Neuronal stem cell (in vitro differentiated cells): ENCODE measurements around the gene GRK6.

Experiments used
- DNase-seq: peaks from one replicate; pipeline ENCODE4 v3.0.0-alpha.2; 2013; ENCODE audit warnings: low spot score
- H2AFZ ChIP-seq: one replicate; pipeline ENCODE4 v1.6.1; 2013; ENCODE audit warnings: mild to moderate bottlenecking, low read length, inconsistent platforms
- H2AK5ac ChIP-seq: 2 replicates; pipeline ENCODE4 v1.6.1; 2013; ENCODE audit warnings: low read depth, mild to moderate bottlenecking, inconsistent platforms, low read length, moderate library complexity, mixed read lengths
- H2BK120ac ChIP-seq: 2 replicates; pipeline ENCODE4 v1.6.1; 2013; ENCODE audit warnings: low read depth, mild to moderate bottlenecking, inconsistent platforms, low read length, moderate library complexity, mixed read lengths
- H2BK12ac ChIP-seq: one replicate; pipeline ENCODE4 v1.6.1; 2013; ENCODE audit warnings: low read length, inconsistent platforms
- H2BK15ac ChIP-seq: 2 replicates; pipeline ENCODE4 v1.6.1; 2013; ENCODE audit warnings: mild to moderate bottlenecking, low read length, inconsistent platforms, mixed read lengths
- H2BK5ac ChIP-seq: one replicate; pipeline ENCODE4 v1.6.1; 2013; ENCODE audit warnings: inconsistent platforms, mild to moderate bottlenecking, low read length, moderate library complexity
- H3K14ac ChIP-seq: one replicate; pipeline ENCODE4 v1.6.1; 2013; ENCODE audit warnings: low read length, inconsistent platforms
- H3K18ac ChIP-seq: 2 replicates; pipeline ENCODE4 v1.6.1; 2013; ENCODE audit warnings: low read length, inconsistent platforms
- H3K23ac ChIP-seq: 2 replicates; pipeline ENCODE4 v1.6.1; 2013; ENCODE audit warnings: low read depth, mild to moderate bottlenecking, mixed read lengths, low read length, inconsistent platforms; ENCODE audit not compliant: poor library complexity
- H3K27ac ChIP-seq: replicated peaks from 3 replicates; pipeline ENCODE4 v1.5.1; 2013; ENCODE audit warnings: low read length, inconsistent platforms
- H3K27me3 ChIP-seq, 3 experiments: 2 replicates each; pipeline ENCODE4 v1.6.1; 2013; ENCODE audit warnings: low read length in 3 of 3, mild to moderate bottlenecking in 2 of 3, inconsistent platforms in 1 of 3, low read depth in 1 of 3, mixed read lengths in 1 of 3, moderate library complexity in 1 of 3; ENCODE audit not compliant: control insufficient read depth in 3 of 3, insufficient read depth in 3 of 3
- H3K36me3 ChIP-seq, 2 donors: replicated peaks in 1 of 2; 2 replicates each; pipeline ENCODE4 v1.6.1; 2013; ENCODE audit warnings: low read length in 2 of 2; ENCODE audit not compliant: control insufficient read depth in 2 of 2, insufficient read depth in 2 of 2
- H3K4ac ChIP-seq: 2 replicates; pipeline ENCODE4 v1.6.1; 2013; ENCODE audit warnings: inconsistent platforms, mild to moderate bottlenecking, low read length, moderate library complexity
- H3K4me1 ChIP-seq, 2 donors: 1 replicate in 1 of 2; 2 replicates in 1 of 2; pipeline ENCODE4 v1.6.1; 2013; ENCODE audit warnings: low read length in 2 of 2, low read depth in 1 of 2; ENCODE audit not compliant: control insufficient read depth in 2 of 2, insufficient read depth in 1 of 2
- H3K4me2 ChIP-seq: one replicate; pipeline ENCODE4 v1.6.1; 2013; ENCODE audit warnings: mild to moderate bottlenecking, low read length, inconsistent platforms; ENCODE audit not compliant: insufficient read depth, poor library complexity, severe bottlenecking
- H3K4me3 ChIP-seq, 2 donors: 2 replicates each; pipeline ENCODE4 v1.5.1; 2013; ENCODE audit warnings: low read length in 2 of 2, mild to moderate bottlenecking in 2 of 2, inconsistent platforms in 1 of 2, moderate library complexity in 1 of 2
- H3K79me1 ChIP-seq: one replicate; pipeline ENCODE4 v1.6.1; 2013; ENCODE audit warnings: low read depth, mild to moderate bottlenecking, inconsistent platforms, low read length, moderate library complexity
- H3K9ac ChIP-seq: one replicate; pipeline ENCODE4 v1.6.1; 2013; ENCODE audit warnings: mild to moderate bottlenecking, low read depth, low read length, inconsistent platforms; ENCODE audit not compliant: poor library complexity
- H3K9me3 ChIP-seq, 2 donors: replicated peaks in 1 of 2; 2 replicates each; pipeline versions ENCODE3 to v1.6.1; 2013; ENCODE audit warnings: low read length in 2 of 2, mild to moderate bottlenecking in 2 of 2, inconsistent platforms in 1 of 2, low read depth in 1 of 2, mixed read lengths in 1 of 2, moderate library complexity in 1 of 2; ENCODE audit not compliant: control insufficient read depth in 2 of 2, insufficient read depth in 1 of 2
- H4K8ac ChIP-seq: one replicate; pipeline ENCODE4 v1.6.1; 2013; ENCODE audit warnings: low read depth, mild to moderate bottlenecking, inconsistent platforms, low read length, moderate library complexity
- H4K91ac ChIP-seq: one replicate; pipeline ENCODE4 v1.6.1; 2013; ENCODE audit warnings: low read length, low read depth, mild to moderate bottlenecking, inconsistent platforms; ENCODE audit not compliant: poor library complexity
- WGBS, 2 donors: extraction: QIAGEN DNeasy Blood & Tissue Kit; methylation state at CpG; one replicate each; pipeline ENCODE4 v1.1.7; 2013; ENCODE audit warnings: missing lambda C conversion rate in 2 of 2, mixed read lengths in 1 of 2; ENCODE audit not compliant: insufficient read length in 2 of 2, insufficient replicate concordance in 1 of 2; ENCODE audit errors: extremely low coverage in 2 of 2; 5-methylcytosine and 5-hydroxymethylcytosine counted together

Gene GRK6

GRCh38 chr5:177380805-177381126 lies 45.7 kb upstream of the GRK6 start:
- Histone ChIP-seq H2AFZ (no peak overlapping the region), H3K79me1 (no peaks in the 10 kb centered on the region), H3K27me3 (peaks cover 0 to 32% (median 2%) of the 10 kb centered on the region in 3 experiments), H3K4me2 (no peak overlapping the region), H3K36me3 (no peaks in the 10 kb centered on the region), H3K4ac (no peak overlapping the region), H3K27ac (no peak overlapping the region), H4K8ac (no peak overlapping the region), H2BK15ac (no peak overlapping the region), H2AK5ac (no peak overlapping the region), H3K23ac (no peak overlapping the region), H4K91ac (no peak overlapping the region), H3K14ac (no peak overlapping the region), H3K4me3 (no peak overlapping the region), H2BK12ac (no peak overlapping the region), H3K4me1 (peaks cover 0 to 3% of the 10 kb centered on the region in 2 donors), H3K9ac (no peak overlapping the region), H3K18ac (no peak overlapping the region), H3K9me3 (no peaks in the 10 kb centered on the region), H2BK5ac (no peak overlapping the region), H2BK120ac (no peak overlapping the region)
- no CpG with 5 or more reads among the region's 6 CpGs for WGBS, 2 donors
- DNase-seq = no peak

DNA sequence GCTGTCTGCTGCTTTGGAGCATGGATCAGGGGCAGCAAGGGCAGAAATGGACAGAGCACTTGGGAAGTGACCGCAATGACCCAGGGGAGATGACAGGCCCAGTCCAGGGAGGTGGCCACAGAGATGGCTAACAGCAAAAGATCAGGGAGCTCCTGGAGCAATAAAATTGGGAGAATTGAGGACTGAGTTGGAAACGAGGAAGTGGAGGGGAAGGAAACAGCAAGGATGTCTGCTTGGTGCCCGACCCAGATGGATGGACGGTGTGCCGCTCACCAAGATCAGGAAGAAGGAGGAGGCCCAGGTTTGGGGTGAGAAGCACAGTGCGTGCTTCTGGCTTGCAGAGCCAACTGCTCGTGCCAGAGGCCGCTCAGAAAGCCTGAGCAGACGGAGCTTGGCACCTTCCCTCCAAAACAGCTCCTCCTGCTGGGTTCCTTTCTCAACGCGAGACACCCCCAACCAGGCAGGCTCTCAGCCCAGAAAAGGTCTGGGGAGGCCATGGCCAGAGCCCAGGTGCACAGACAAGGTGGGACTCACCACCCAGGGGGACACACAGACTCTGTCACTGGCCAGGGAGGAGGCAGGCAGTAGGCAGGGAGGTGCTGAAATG lies 44.0 kb upstream of the GRK6 start:
- H3K27ac ChIP-seq = no peak overlapping the region
- no peak overlapping the region for H2BK12ac ChIP-seq
- no peak overlapping the region for H3K4me3 ChIP-seq
- peak overlapping the region; percentile 21 for H4K8ac ChIP-seq
- H4K91ac ChIP-seq = peak overlapping the region; percentile 94
- H2BK5ac ChIP-seq = no peak overlapping the region
- no peaks in the 10 kb centered on the region for H3K79me1 ChIP-seq
- no peak overlapping the region for H3K4ac ChIP-seq
- H3K18ac ChIP-seq = peak overlapping the region; percentile 82
- H3K36me3 ChIP-seq = no peaks in the 10 kb centered on the region
- peak overlapping the region; percentile 6 for H2AFZ ChIP-seq
- no peak overlapping the region for H3K4me2 ChIP-seq
- H2AK5ac ChIP-seq = peak overlapping the region; percentile 68
- H3K14ac ChIP-seq = no peak overlapping the region
- WGBS, 2 donors = no CpG with 5 or more reads among the region's 11 CpGs
- H3K9me3 ChIP-seq = no peaks in the 10 kb centered on the region
- no peak for DNase-seq
- peak overlapping the region; percentile 75 for H3K23ac ChIP-seq
- no peak overlapping the region for H2BK120ac ChIP-seq
- peak overlapping the region; percentile 54 for H3K9ac ChIP-seq
- peaks cover 0 to 3% of the 10 kb centered on the region in 2 donors for H3K4me1 ChIP-seq
- peak overlapping the region; percentile 37 for H2BK15ac ChIP-seq
- H3K27me3 ChIP-seq = peaks cover 0 to 44% (median 2%) of the 10 kb centered on the region in 3 experiments

DNA sequence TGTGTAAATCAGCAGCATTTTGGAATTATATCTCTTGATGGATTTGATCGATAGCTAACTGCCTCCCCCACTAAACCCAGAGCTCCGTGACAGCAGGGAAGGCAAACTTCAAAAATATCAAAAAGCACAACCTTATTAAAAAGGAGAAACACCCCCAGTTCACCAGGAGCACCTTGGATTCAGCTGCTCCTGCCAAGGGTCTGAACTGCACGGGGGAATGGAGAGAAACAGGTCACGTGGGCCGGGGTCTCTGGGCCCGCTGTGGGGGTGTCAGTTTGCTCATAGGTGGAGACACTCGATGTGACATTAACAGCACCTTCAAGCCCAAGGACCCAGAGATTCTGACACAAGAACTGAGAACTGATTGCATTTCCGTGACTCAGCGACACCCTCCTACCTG lies 43.3 kb upstream of the GRK6 start:
- H3K79me1 ChIP-seq = no peaks in the 10 kb centered on the region
- H2BK120ac ChIP-seq = no peak overlapping the region
- no peaks in the 10 kb centered on the region for H3K9me3 ChIP-seq
- H3K4me1 ChIP-seq = peaks cover 0 to 3% of the 10 kb centered on the region in 2 donors
- H4K8ac ChIP-seq = no peak overlapping the region
- H3K4me2 ChIP-seq = no peak overlapping the region
- H3K27ac ChIP-seq = no peak overlapping the region
- no peak overlapping the region for H3K4me3 ChIP-seq
- H3K23ac ChIP-seq = no peak overlapping the region
- H3K14ac ChIP-seq = no peak overlapping the region
- no peak overlapping the region for H4K91ac ChIP-seq
- H3K9ac ChIP-seq = no peak overlapping the region
- peaks cover 0 to 46% (median 2%) of the 10 kb centered on the region in 3 experiments for H3K27me3 ChIP-seq
- H2BK12ac ChIP-seq = no peak overlapping the region
- H2AK5ac ChIP-seq = peak overlapping the region; percentile 83
- H2BK5ac ChIP-seq = peak overlapping the region; percentile 39
- H2BK15ac ChIP-seq = no peak overlapping the region
- no peak overlapping the region for H2AFZ ChIP-seq
- no peaks in the 10 kb centered on the region for H3K36me3 ChIP-seq
- no CpG with 5 or more reads among the region's 9 CpGs for WGBS, 2 donors
- no peak for DNase-seq
- H3K18ac ChIP-seq = no peak overlapping the region
- no peak overlapping the region for H3K4ac ChIP-seq

- no CpG with 5 or more reads among the region's 4 CpGs for WGBS, 2 donors
- peaks cover 3 to 5% of the 10 kb centered on the region in 2 donors for H3K4me1 ChIP-seq
- H2AK5ac ChIP-seq = peak within 1 kb of the TSS; percentile 83
- H3K36me3 ChIP-seq = no peaks in the 10 kb centered on the region
- no peak for DNase-seq
- no peak within 1 kb of the TSS for H2AFZ ChIP-seq
- H2BK5ac ChIP-seq = peak within 1 kb of the TSS; percentile 39
- no peaks in the 10 kb centered on the region for H3K9me3 ChIP-seq
- H2BK12ac ChIP-seq = no peak within 1 kb of the TSS
- H3K9ac ChIP-seq = no peak within 1 kb of the TSS
- no peak within 1 kb of the TSS for H3K18ac ChIP-seq
- H3K27ac ChIP-seq = no peak within 1 kb of the TSS
- H4K91ac ChIP-seq = no peak within 1 kb of the TSS
- H3K4ac ChIP-seq = no peak within 1 kb of the TSS
- no peak within 1 kb of the TSS for H3K4me2 ChIP-seq
- H2BK120ac ChIP-seq = no peak within 1 kb of the TSS
- no peak within 1 kb of the TSS for H3K23ac ChIP-seq
- H3K79me1 ChIP-seq = no peaks in the 10 kb centered on the region
- no peak within 1 kb of the TSS for H3K4me3 ChIP-seq
- no peak within 1 kb of the TSS for H2BK15ac ChIP-seq
- H3K27me3 ChIP-seq = peaks cover 0 to 55% (median 2%) of the 10 kb centered on the region in 3 experiments
- H4K8ac ChIP-seq = peak within 1 kb of the TSS; percentile 43
- H3K14ac ChIP-seq = peak within 1 kb of the TSS; percentile 66
Measured at GRCh38 chr5:177384134-177384533, 42.3 kb upstream of the GRK6 start, which contains the start of gene SLC34A1. Gene SLC34A1, plus strand, starts transcription at chr5:177384434. Its CDS starts 1,308 bp downstream, at chr5:177385742.
